Femur (tissue), 1 donor: Measurements from ENCODE around the gene KIF7.
"Not testable (repeated sequence)": the region's sequence is repeated elsewhere in the genome, so short reads cannot be mapped to it uniquely, and the experiment has no call there.

Experiments
- DNase-seq: peaks from one replicate; pipeline ENCODE4 v3.0.0-alpha.2; 2017

KIF7 gene

GRCh38 chr15:89611317-89611716 is 44.0 kb downstream of the KIF7 start:
- no peak for DNase-seq

GRCh38 chr15:89599021-89599420 is 56.2 kb downstream of the KIF7 start:
- DNase-seq: no peak

GRCh38 chr15:89593018-89593417 is 62.2 kb downstream of the KIF7 start:
- DNase-seq: no peak

GRCh38 chr15:89591834-89592233 is 63.4 kb downstream of the KIF7 start:
- DNase-seq: no peak

GRCh38 chr15:89587955-89588354 is 67.3 kb downstream of the KIF7 start:
- DNase-seq: no peak

GRCh38 chr15:89586651-89587050 is 68.6 kb downstream of the KIF7 start:
- DNase-seq: no peak

- DNase-seq: not testable (repeated sequence)
Measured at GRCh38 chr15:89580747-89581146, 74.5 kb downstream of the KIF7 start.

- no peak for DNase-seq
Measured at GRCh38 chr15:89578146-89578545, 77.1 kb downstream of the KIF7 start.
